NB4 (cell line): Measurements from ENCODE around the gene ALG10B.

Source experiments
- POLR2A ChIP-seq: IDR thresholded peaks from 2 replicates; pipeline ENCODE4 v1.6.1; 2011; ENCODE audit warnings: mild to moderate bottlenecking; ENCODE audit not compliant: insufficient read length; ENCODE audit errors: extremely low read depth
- TF ChIP-seq, protein P1 (sequence below): IDR thresholded peaks from one replicate; pipeline ENCODE4 v1.5.1; 2012; ENCODE audit warnings: low read depth, low read length

DNA sequence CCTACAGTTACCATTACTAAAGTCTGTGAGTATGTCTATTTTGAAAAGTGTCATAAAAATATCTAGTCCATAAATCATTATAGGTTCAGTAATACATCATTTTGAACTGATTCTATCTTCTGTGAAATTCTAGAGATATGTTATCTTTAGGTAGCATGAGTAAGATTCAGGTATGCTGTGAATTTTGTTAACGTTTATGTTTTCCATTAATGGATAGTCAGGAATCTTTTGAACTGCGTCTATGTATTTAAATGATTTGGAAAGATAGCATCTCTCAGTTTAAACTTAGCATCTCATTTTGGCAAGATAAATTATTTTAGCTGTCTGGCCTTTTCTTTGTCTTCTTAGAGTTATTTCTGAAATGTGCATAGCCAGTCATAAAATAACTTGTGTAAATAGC, 8.3 kb downstream of the ALG10B start:
- TF ChIP-seq, protein P1, sequence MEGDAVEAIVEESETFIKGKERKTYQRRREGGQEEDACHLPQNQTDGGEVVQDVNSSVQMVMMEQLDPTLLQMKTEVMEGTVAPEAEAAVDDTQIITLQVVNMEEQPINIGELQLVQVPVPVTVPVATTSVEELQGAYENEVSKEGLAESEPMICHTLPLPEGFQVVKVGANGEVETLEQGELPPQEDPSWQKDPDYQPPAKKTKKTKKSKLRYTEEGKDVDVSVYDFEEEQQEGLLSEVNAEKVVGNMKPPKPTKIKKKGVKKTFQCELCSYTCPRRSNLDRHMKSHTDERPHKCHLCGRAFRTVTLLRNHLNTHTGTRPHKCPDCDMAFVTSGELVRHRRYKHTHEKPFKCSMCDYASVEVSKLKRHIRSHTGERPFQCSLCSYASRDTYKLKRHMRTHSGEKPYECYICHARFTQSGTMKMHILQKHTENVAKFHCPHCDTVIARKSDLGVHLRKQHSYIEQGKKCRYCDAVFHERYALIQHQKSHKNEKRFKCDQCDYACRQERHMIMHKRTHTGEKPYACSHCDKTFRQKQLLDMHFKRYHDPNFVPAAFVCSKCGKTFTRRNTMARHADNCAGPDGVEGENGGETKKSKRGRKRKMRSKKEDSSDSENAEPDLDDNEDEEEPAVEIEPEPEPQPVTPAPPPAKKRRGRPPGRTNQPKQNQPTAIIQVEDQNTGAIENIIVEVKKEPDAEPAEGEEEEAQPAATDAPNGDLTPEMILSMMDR = no peak
- TF ChIP-seq POLR2A = no peak
